Measurements from ENCODE around the gene TUT7. TPM values are rescaled to one million over a fixed set of nuclear protein-coding genes. Genes with fewer than 3 reads are reported as not detected.

The TUT7 gene
- total RNA-seq, 1 experiment from 2014 or later, result 36.1 TPM

DNA sequence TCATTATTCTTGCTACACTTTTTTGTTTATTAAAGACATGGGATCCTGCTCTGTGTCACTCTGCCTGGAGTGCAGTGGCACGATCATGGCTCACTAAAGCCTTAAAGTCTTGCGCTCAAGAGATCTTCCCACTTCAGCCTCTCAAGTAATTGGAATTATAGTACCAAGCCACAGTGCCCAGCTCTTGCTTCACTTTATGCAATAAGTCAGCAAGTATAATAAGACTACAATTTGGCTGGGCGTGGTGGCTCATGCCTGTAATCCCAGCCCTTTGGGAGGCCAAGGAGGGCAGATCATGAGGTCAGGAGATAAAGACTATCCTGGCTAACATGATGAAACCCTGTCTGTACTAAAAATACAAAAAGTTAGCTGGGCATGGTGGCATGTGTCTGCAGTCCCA lies 100.6 kb downstream of the TUT7 start:
- Histone ChIP-seq H3K4me2 (no peak overlapping the region), H3K9me3 (ENCODE audit: insufficient read depth, low read depth) (peaks cover 7% of the 10 kb centered on the region; the same call in 1 of the 2 replicates), H3K36me3 (ENCODE audit: low read depth) (no peaks in the 10 kb centered on the region), H2AFZ (no peak overlapping the region), H4K20me1 (ENCODE audit: insufficient read depth) (no peaks in the 10 kb centered on the region), H3K4me3 (no peak overlapping the region), H3F3A (ENCODE audit: insufficient read depth, low read depth) (no peaks in the 10 kb centered on the region), H3K79me2 (ENCODE audit: low read depth) (no peaks in the 10 kb centered on the region), H3K27ac (no peak overlapping the region), H3K27me3 (ENCODE audit: insufficient read depth, low read depth) (no peaks in the 10 kb centered on the region), H3K9me2 (ENCODE audit: insufficient read depth) (no peaks in the 10 kb centered on the region), H3K4me1 (replicated peaks; ENCODE audit: insufficient read depth) (no peaks in the 10 kb centered on the region)
- ChIA-PET CTCF (no interaction called here), POLR2A (ENCODE audit: unreplicated experiment) (no interaction called here)
- intact Hi-C loops (cut with micrococcal nuclease; ENCODE audit: unreplicated experiment), result no loop called here
- no peak for DNase-seq
- no peak for TF ChIP-seq EZH2 (IDR thresholded peaks at IDR 0.05; ENCODE audit: low read depth)
- TF ChIP-seq, protein P1, sequence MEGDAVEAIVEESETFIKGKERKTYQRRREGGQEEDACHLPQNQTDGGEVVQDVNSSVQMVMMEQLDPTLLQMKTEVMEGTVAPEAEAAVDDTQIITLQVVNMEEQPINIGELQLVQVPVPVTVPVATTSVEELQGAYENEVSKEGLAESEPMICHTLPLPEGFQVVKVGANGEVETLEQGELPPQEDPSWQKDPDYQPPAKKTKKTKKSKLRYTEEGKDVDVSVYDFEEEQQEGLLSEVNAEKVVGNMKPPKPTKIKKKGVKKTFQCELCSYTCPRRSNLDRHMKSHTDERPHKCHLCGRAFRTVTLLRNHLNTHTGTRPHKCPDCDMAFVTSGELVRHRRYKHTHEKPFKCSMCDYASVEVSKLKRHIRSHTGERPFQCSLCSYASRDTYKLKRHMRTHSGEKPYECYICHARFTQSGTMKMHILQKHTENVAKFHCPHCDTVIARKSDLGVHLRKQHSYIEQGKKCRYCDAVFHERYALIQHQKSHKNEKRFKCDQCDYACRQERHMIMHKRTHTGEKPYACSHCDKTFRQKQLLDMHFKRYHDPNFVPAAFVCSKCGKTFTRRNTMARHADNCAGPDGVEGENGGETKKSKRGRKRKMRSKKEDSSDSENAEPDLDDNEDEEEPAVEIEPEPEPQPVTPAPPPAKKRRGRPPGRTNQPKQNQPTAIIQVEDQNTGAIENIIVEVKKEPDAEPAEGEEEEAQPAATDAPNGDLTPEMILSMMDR (conservative IDR thresholded peaks at IDR 0.05), result no peak
- no TSS peak for BruUV-seq (replicated peaks)

DNA sequence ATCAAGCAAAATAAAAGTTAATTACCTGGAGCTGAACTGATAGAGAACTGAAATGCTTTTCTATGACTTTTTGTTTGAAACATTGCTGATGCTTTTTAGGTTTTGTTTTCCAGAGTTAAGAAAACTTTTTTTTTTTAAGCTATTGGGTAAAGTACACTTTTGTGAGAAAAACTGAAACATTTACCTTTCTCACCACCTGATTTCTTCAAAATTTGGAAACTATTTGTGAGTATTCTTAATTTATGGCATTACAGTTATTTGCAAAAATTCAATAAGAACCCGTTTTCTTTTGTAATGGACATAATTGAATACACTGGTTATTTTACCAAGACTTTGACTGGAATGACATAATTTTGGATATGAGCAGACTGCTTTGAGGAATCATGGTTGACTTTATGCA lies 101.3 kb downstream of the TUT7 start:
- no TSS peak for BruUV-seq (replicated peaks)
- Histone ChIP-seq H3K36me3 (ENCODE audit: low read depth) (no peaks in the 10 kb centered on the region), H4K20me1 (ENCODE audit: insufficient read depth) (no peaks in the 10 kb centered on the region), H3K4me2 (no peak overlapping the region), H3K9me3 (ENCODE audit: insufficient read depth, low read depth) (peaks cover 7% of the 10 kb centered on the region; the same call in 1 of the 2 replicates), H3K27me3 (ENCODE audit: insufficient read depth, low read depth) (no peaks in the 10 kb centered on the region), H3K4me1 (replicated peaks; ENCODE audit: insufficient read depth) (no peaks in the 10 kb centered on the region), H3K4me3 (no peak overlapping the region), H2AFZ (no peak overlapping the region), H3K9me2 (ENCODE audit: insufficient read depth) (no peaks in the 10 kb centered on the region), H3K79me2 (ENCODE audit: low read depth) (no peaks in the 10 kb centered on the region), H3K27ac (no peak overlapping the region), H3F3A (ENCODE audit: insufficient read depth, low read depth) (no peaks in the 10 kb centered on the region)
- POLR2A ChIA-PET (ENCODE audit: unreplicated experiment), result interaction anchor here (0.6 kb wide), 2 partner anchors 47 to 99 kb away, joined by 6 read pairs; no protein-coding TSS in a partner anchor
- no peak for DNase-seq
- TF ChIP-seq, protein P1 (conservative IDR thresholded peaks at IDR 0.05), result no peak
- no peak for TF ChIP-seq EZH2 (IDR thresholded peaks at IDR 0.05; ENCODE audit: low read depth)
- intact Hi-C loops (cut with micrococcal nuclease; ENCODE audit: unreplicated experiment), result no loop called here
- CTCF ChIA-PET, result no interaction called here

DNA sequence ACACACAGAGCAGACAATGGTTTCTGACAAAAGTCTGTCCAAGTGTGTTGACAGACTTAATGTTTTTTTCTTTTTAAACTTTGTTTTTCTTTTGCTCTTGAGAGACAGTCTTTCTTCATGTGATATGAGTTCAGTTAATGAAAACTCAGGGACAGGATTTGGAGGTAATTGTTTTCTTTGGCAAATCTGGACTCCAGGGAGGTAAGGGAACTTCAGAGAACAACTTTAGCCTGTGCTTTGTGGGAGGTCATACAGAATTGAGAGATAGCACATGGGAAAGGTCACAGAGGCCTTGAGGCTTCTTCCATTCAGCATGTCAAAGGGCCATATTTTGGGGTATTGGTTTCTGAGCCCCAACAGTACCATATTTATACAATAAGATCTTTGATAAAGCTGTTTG lies 104.1 kb downstream of the TUT7 start:
- BruUV-seq (replicated peaks), result no TSS peak
- no peaks in the 10 kb centered on the region for H3K79me2 ChIP-seq (ENCODE audit: low read depth)
- intact Hi-C loops (cut with micrococcal nuclease; ENCODE audit: unreplicated experiment), result no loop called here
- no peak overlapping the region for H3K4me2 ChIP-seq
- no peaks in the 10 kb centered on the region for H3K27me3 ChIP-seq (ENCODE audit: insufficient read depth, low read depth)
- DNase-seq, result no peak
- TF ChIP-seq, protein P1 (conservative IDR thresholded peaks at IDR 0.05), result no peak
- no peak for TF ChIP-seq EZH2 (IDR thresholded peaks at IDR 0.05; ENCODE audit: low read depth)
- no peak overlapping the region for H2AFZ ChIP-seq
- H3F3A ChIP-seq (ENCODE audit: insufficient read depth, low read depth), result no peaks in the 10 kb centered on the region
- ChIA-PET POLR2A (ENCODE audit: unreplicated experiment) (no interaction called here), CTCF (no interaction called here)
- peaks cover 7% of the 10 kb centered on the region; the same call in 1 of the 2 replicates for H3K9me3 ChIP-seq (ENCODE audit: insufficient read depth, low read depth)
- no peaks in the 10 kb centered on the region for H3K9me2 ChIP-seq (ENCODE audit: insufficient read depth)
- no peak overlapping the region for H3K27ac ChIP-seq
- no peak overlapping the region for H3K4me3 ChIP-seq
- H3K36me3 ChIP-seq (ENCODE audit: low read depth), result no peaks in the 10 kb centered on the region
- no peaks in the 10 kb centered on the region for H4K20me1 ChIP-seq (ENCODE audit: insufficient read depth)
- H3K4me1 ChIP-seq (replicated peaks; ENCODE audit: insufficient read depth), result no peaks in the 10 kb centered on the region

All from PC-9 (cell line).